Mammary epithelial cell (primary cell): Measurements from ENCODE around the gene RYR1.

Source experiments
- CTCF ChIP-seq, 2 donors: IDR thresholded peaks in 1 of 2; conservative IDR thresholded peaks in 1 of 2; 2 replicates each; pipeline ENCODE4 v1.5.1; 2011 to 2012; ENCODE audit warnings: inconsistent platforms in 2 of 2, low read length in 2 of 2, mild to moderate bottlenecking in 2 of 2, control low read depth in 1 of 2, low read depth in 1 of 2; ENCODE audit not compliant: insufficient read depth in 1 of 2; ENCODE audit errors: extremely low read depth in 1 of 2
- EZH2 ChIP-seq: IDR thresholded peaks from 2 replicates; pipeline ENCODE4 v1.6.1; 2012; ENCODE audit warnings: low read length, inconsistent platforms, borderline replicate concordance

GRCh38 chr19:38402967-38403674 lies 30.4 kb upstream of the RYR1 start, which contains the start of gene FAM98C:
- peak; percentile 76 to 93 for TF ChIP-seq CTCF (conservative IDR thresholded peaks at IDR 0.05 in 1 of 2, IDR thresholded peaks at IDR 0.05 in 1 of 2; ENCODE audit: extremely low read depth in 1 of 2, insufficient read depth in 1 of 2, low read depth in 1 of 2, low read length in 2 of 2)
- TF ChIP-seq EZH2: no peak
